ENCODE results near the gene SNTG2.
"Not testable (repeated sequence)": the region's sequence is repeated elsewhere in the genome, so short reads cannot be mapped to it uniquely, and the experiment has no call there.

The SNTG2 gene

DNA sequence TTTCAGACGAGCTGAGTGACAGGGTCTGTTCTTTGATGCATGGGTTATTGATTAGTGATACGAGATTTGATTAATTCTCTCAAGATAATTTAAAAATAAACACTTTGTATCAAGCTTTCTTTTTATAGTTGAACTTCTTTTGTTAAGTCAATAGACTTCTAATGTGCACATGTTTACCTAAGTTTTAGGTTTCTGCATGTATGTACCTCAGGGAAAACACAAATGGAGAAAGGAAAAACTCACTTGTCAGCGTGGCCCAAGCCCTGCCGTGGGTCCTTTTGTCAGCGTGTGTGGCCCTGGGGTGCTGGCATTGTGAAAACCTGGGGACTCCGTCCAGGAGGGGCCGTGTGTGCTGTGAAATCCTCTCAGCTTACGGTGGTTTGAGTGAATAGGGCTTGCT lies 153.7 kb downstream of the SNTG2 start:
- no peak for DNase-seq

DNA sequence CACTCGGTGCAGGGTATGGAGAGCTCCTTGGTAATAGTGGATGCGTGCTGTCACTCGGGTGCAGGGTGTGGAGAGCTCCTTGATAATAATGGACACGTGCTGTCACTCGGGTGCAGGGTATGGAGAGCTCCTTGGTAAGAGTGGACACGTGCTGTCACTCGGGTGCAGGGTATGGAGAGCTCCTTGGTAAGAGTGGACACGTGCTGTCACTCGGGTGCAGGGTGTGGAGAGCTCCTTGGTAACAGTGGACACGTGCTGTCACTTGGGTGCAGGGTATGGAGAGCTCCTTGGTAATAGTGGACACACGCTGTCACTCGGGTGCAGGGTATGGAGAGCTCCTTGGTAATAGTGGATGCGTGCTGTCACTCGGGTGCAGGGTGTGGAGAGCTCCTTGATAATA lies 155.7 kb downstream of the SNTG2 start:
- not testable (repeated sequence) for DNase-seq

DNA sequence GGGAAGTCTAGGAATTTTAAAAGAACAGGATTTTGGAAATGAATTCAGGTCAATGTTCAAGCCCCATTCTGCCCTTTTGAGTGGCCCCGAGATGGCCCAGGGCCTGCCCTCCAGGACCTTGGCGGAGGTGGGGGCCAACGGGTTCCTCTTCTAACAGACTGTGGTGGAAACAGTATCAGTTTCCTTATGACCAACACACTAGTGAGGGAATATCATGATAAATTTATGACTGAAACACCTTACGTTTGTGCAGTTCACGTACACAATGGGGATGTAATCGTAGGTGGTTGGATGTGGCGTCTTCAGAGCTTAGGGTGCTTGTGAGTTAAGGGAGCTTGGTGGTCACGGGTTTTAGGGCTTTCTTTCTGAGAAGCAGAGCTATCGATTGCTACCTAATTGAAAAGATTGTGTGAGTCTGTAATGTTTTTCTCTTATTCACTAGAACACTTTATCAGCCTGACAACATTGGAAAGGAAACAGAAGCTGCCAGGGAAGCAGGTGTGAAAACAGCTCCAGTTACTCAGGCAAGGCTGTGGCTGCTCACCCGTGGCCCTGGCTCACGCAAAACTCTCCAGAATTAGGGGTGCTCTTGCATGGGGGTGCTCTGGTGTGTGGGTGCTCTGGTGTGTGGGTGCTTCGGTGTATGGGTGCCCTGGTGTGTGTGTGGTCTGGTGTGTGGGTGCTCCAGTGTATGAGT lies 165.3 kb downstream of the SNTG2 start:
- DNase-seq = no peak

DNA sequence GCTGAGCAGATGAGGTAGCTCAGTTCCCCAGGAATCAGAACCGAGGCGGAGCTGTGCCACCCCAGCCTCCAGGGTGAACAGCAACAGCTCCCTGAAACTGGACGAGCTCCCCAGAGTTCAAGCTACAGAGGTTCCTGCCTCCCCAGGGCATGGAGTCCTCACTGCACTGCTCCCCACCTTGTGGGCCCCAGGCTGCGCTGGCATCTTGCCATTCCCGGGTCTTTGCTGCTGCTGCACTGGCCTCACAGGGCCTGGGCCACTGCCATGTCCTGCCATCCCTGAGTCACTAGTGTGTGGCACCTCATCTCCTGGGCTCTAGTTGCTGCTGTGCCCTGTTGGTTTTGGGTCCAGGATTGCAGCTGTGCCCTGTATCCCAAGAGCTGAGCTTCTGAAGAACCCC lies 166.9 kb downstream of the SNTG2 start:
- no peak for DNase-seq

DNA sequence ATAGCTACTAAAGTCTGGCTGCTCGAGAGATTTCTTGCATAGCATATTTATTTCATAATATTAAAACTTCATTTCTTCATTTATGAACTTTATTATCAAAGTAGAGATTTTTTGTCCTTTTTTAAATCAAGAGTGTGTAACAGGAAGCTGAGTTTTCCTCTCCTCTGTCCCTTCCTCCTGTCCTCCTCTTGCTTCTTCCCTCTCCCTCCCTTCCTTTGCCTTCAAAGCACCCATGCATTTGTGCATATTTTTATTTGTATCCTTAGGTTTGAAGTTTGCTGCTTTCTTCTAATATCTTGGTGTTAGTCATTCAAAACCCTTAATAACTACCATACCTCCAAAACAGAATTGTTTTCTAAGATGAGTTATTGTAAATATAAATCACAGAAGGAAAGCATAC lies 174.6 kb downstream of the SNTG2 start:
- no peak for DNase-seq

DNA sequence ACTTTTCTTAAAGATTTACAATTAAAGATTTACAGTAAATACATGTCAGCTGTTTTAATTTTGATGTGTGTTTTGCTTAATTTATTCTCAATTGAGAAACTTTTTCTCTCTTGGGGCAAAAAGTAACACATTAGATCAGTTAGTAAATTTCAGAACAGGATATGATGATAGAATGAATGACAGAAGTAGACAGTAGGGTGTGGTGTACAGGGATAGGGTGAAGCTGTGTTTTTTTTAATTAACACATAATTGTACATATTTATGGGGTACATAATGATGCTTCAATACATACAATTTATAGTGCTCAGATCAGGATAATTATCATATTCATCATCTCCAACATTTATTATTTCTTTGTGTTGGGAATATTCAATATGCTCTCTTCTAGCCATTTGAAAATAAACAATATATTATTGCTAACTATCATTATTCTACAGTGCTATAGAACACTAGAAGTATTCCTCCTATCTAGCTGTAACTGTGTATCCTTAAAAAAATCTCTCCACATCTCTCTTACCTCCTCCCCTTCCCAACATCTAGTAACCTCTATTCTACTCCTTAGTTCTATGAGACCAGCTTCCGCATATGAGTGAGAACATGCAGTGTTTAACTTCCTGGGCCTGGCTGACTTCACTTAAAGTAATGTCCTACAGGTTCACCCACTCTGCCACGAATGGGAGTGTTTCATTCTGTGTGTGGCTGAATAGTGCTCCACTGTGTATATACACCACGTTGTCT lies 175.2 kb downstream of the SNTG2 start:
- DNase-seq = no peak

DNA sequence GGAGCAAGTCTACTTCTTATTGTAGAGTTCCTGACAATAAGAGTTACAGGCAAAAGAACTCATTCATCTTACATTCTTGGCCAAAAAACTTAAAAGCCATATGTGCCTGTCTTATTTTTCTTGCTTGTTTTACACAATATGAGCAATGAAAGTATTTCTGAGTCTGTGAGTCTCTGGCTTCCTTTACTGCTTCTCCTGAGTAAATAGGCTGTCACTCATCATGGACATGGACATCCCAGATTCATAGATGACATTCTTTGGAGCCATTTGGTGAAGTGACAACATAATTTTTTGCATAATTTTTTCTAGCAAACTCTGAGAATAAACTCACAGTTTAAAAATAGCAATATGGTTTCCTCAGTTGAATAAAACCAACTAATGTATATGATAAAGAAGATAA lies 179.3 kb downstream of the SNTG2 start:
- DNase-seq = no peak

DNA sequence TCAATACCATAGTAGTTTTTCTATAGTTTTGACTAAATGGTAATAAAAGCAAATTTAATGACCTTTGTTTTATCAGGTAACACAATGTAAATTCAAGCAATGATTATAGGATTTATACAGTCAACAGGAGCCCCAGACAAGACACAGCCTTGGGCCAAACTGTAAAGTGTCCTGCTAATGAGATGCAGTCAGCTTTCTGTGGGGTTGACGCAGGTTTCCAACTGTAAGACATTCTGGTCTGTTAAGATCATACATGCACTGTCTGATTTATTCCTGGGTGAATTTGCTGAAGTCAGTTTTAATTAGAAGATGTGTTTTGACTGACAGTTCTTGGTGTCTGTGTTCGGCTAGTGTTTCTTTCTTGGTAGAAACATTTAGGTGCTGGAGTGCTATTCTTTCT lies 180.3 kb downstream of the SNTG2 start:
- no peak for DNase-seq

DNA sequence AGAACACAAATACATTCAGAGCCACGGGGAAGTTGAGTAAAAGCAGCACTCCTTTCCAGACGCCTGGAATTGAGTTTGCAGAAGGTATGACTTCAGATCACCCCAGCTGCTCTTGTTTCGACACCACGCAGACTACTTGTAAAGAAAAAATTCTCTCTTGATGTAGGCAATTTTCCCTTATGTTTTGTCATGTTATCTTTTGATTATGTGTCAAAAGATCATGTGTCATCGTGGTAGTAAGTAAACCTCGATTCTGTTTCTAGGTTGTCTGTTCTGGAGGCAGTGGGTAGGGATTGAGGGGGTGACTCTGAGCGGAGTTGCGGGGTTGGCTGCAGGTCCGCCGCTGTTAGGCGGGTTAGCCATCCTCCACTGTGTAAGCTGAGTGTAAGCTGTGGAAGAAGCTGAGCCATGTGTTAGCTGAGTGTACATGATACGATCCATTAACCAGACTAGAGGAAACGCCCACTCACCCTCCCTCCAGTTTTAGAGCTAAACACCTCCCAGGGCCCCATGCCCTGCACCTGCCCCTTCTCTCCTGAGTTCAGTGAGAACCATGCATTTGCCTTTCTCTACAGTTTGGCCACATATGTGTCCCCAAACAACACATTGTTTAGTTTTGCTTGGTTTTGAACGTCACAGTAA lies 181.8 kb downstream of the SNTG2 start:
- peak; percentile 26 to 39 for DNase-seq

DNA sequence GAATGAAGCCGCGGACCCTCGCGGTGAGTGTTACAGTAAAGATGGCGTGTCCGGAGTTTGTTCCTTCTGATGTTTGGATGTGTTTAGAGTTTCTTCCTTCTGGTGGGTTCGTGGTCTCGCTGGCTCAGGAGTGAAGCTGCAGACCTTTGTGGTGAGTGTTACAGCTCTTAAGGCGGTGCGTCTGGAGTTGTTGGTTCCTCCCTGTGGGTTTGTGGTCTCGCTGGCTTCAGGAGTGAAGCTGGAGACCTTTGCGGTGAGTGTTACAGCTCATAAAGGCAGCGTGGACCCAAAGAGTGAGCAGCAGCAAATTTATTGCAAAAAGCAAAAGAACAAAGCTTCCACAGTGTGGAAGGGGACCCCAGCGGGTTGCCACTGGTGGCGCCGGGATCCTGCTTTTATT lies 183.2 kb downstream of the SNTG2 start:
- DNase-seq = peak in 1 of 2 experiments; percentile 27

DNA sequence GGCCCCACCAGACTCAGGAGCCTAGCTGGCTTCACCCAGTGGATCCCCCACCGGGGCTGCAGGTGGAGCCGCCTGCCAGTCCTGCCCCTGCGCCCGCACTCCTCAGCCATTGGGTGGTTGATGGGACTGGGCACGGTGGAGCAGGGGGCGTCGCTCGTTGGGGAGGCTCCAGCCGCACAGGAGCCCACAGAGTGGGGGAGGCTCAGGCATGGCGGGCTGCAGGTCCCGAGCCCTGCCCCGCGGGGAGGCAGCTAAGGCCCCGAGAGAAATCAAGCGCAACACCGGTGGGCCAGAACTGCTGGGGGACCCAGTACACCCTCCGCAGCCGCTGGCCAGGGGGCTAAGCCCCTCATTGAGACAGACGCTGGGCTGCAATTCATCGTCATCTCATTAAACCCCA lies 184.0 kb downstream of the SNTG2 start:
- no peak for DNase-seq

DNA sequence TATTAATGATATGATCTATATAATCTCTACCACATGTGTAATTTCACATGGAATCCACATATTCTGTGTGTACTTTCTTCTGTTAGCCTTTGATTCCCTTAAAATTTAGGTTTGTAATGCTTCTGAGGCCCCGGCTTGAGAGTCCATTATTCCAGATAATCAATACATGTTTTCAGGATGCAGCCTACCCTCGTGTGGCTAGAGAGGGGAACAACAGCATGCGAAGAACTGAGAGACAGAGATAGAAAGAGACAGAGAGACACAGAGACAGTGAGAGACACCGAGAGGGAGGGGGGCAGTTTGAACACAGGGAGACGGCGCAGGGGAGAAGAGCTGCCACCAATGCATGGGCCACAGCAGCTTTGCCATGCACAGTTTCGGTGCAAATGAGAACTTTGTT lies 185.4 kb downstream of the SNTG2 start:
- no peak for DNase-seq

DNA sequence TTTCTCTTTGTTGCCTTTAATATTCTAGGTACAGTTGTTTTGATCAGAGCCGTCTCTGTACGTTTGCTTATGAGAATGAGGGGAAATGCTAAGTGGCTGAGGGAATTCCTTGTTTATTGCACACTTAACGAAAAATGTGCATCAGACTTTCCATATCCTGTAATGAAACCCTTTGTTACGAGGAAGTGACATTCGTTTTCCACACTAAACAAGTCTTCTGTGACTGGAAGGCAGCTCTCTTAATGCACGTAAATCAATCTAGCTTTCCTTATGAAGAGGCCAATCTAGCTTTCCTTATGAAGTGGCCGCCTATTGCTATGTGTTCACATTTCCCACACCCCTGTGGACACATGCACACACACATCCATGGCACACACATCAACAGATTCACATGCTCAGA lies 186.2 kb downstream of the SNTG2 start:
- DNase-seq = no peak

DNA sequence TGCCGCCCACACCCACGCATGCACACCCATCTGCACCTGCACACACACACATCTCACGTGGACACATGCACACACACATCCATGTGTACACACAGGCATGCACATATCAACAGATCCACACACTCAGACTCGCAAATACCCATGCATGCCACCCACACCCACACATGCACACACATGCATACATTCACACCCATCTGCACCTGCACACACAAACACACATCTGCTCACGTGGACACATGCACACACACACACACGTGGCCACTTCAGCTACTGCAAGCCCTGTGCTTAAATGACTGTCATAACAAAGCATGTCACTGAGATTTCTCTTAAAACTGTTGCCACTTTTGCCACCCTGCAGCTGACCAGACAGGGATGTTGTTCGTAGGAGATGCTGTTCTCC lies 186.6 kb downstream of the SNTG2 start:
- no peak for DNase-seq

DNA sequence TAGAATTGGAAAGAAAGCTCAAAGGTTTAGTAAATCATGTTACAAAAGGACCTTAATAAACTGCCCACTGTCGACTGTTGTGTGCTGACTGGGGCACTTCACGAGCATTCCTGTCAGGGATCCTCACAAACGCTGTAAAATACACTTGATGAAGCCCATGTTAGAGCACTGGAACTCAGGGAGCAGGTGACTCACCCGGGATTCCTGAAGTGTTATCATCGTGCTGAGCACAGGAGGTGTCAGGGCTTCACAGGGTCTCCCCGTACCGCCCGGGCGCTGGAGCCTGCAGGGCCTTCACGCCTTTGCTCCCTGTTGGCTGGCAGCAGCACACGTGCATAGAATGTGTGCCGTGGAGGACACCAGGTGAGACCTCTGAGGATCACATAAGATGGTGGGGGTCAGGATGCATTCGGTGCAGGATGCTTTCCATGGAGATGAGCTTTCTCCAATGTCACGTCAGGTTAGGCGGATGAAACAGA lies 187.3 kb downstream of the SNTG2 start:
- no peak for DNase-seq

DNA sequence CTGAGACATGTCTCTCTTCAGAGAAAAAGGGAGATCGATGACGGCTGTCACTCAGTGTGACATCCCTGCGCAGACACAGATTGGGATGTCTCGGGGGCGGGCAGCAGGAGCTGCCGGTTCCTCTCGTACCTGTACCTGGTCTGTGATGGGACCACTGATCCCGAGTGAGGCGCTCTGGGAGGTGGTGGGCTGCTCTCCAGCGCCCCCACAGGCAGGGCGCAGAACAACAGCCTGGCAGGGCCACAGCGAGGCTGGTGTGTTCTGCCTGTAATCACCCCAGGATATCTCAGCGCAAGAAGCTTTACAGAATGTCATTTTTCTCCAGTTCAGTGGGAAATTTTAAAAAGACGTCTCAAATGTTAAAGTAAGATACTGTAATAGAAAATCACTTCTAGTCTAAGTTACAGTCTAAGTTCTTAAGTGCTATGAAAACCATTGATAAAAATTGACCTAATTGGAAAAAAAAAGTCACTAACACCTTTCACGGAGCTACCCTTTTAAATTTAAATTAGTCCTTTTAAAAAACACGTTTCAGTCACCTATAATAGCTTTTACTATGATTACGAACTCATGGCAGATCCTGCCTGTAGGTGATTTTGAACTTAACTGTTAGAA lies 189.8 kb downstream of the SNTG2 start:
- DNase-seq = peak; percentile 46 to 56

DNA sequence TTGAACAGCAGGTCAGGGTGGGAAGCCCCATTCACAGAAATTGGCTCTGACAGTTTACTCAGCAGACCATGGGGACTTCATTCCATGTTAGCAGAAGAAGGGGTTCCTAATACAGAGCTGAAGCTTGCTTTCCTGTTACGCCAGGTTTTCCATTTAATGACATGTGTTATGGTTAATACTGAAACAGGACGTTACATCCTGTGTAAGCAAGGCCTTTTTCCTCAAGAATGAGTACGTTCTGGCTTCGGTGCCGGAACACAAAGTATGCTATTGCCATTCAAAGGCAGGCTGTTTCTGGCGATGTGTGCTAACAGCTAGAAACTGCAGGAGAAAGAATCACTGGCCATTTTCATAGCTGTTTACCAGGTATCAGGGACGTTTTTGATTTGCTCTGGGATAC lies 190.4 kb downstream of the SNTG2 start:
- no peak for DNase-seq

DNA sequence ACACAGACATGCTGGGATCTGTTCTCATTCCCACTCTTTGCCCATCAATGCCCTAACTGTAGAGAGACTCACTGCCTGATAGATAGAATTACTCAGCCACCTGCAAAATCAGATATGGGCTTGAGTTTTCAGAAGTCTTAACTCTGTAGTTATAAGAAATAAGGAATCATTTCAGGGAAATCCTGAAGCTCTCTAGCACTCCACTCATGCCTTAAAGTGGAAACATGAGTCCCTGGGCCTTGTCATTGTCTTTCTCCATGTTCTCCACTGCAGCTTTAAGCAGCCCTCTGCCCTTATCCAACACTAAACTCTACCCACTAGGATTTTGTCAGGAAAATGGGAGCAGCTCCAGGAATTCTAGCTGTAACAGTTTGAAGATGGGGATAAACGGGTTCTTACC lies 192.5 kb downstream of the SNTG2 start:
- DNase-seq = no peak

DNA sequence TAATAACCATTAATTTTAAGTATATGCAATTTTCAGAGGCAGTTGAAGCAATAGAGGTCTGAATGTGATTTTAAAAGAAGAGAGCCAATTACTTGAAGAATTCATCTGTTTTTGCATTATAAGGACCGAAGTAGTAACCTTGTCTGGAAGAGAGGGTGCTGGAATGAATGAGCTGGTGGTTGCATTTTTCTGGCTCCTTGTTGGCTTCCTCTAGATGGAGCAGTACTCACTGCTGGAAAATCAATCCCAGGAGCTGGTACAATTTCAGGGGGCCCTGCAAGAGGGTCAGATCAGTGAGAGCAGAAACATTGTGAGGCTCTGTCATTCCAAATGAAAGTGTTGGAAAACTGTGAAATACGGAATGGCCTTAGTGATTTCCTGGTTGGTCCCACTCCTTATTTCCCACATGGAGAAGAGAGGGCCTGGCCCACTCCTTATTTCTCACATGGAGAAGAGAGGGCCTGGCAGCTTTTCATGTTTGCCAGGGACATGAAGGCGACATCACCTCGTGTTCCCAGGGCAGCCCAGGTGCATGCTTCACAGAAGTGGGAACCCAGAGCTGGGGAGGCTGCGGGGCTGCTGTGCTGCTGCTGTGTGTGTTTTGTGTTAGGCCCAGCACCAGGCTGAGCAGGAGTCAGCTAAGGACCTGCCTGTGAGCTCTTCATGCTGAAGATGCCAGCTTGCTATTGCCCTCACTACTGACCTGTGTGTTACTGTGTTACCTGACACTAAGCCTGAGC lies 197.4 kb downstream of the SNTG2 start:
- no peak for DNase-seq

DNA sequence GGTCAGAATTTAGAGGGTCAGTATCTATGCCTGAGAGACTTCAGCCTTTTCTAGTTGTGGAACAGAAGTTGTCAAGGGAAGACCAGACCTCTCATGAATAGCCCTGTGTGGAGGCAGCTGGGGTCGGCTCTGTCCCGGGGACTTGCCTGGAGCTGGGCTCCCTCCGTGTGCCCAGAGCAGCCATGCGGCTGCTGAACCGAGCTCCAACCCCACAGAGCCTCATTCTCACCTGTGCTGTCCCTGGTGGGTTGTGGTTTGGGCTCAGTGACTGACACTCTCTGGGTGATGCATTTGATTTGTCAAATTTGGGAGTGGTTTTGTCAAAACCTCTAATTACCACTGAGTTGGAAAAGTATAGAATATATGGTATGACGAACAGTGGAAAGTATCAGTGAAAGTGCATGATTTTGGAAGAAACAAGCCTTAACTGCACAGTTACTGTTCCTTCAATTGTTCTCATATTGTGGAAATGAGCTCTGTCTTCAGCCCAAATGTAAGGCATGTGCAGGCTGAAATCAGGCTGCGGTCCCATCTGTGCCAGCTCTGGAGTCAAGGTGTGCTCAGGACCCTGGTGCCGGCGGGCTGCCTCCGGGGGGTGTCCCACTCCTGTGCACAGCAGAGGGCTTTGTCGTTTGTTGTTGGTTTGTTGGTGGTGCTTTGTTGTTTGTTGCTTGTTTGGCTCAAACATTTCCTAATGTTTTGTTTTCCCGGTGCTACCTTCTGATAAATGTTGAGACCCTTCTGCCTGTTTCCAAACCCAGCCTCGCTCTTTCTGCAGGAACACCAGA lies 200.3 kb downstream of the SNTG2 start:
- no peak for DNase-seq

DNA sequence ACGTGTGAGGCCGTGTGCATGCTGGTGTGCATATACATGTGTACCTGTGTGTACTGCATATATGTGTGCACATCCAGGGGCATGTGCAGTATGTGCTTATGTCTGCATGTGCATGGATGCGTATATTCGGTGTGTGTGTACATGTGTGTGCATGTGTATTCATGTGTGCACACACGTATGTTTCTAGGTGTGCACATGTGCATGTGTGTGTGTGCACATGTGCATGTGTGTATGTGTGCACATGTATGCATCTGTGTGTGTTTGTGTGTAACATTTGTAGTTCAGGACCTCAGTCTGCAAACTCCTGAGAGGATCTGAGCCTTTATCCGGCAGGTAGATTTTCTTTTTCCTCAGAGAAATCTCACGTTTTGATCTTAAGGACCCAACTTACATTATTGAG lies 201.7 kb downstream of the SNTG2 start:
- no peak for DNase-seq

DNA sequence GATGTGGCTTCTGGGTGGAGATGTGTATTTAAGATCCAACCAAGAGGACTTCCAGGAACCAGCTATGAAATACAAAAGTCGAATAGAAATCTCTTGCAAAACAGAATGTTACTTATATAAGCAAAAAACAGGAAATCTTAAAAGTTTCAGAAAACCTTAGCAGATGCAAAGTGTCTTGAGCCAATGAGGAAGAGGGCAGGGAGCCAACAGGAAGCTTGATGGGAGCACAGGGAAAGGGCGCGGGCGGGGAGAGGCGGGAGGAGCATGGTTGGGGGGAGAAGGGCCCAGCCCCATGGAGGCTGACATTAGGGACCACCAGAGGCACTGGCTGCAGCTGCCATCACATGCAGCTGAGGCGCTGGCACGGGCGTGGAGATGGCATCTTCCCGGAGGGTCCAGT lies 203.3 kb downstream of the SNTG2 start:
- DNase-seq = no peak

Data from activated CD4-positive, alpha-beta T cell treated with anti-CD3 and anti-CD28 coated beads, Interleukin-2, amount 50 U/mL, for 48 hours (primary cell).